GM23248 (cell line): ENCODE data around the gene TAF3. TPM values are rescaled to one million over a fixed set of nuclear protein-coding genes. Genes with fewer than 3 reads are reported as not detected.

Experiments
- DNase-seq: peaks from one replicate; pipeline ENCODE4 v3.0.0-alpha.2; 2015
- H2AFZ ChIP-seq: fragments of 200-600 bp; sonication (generic); 2 replicates; pipeline ENCODE4 v1.6.1; 2016; ENCODE audit warnings: antibody characterized with exemption
- H3F3A ChIP-seq: fragments of 200-600 bp; sonication (generic); 2 replicates; pipeline ENCODE4 v1.6.1; 2016; ENCODE audit warnings: mild to moderate bottlenecking, antibody characterized with exemption, mixed run types; ENCODE audit not compliant: insufficient read depth
- H3K27ac ChIP-seq: fragments of 200-600 bp; sonication (generic); 2 replicates; pipeline ENCODE4 v1.5.1; 2016; ENCODE audit warnings: mild to moderate bottlenecking
- H3K27me3 ChIP-seq: fragments of 200-600 bp; sonication (generic); replicated peaks from 2 replicates; pipeline ENCODE4 v1.6.1; 2016; ENCODE audit warnings: mild to moderate bottlenecking; ENCODE audit not compliant: insufficient read depth
- H3K36me3 ChIP-seq: fragments of 200-600 bp; sonication (generic); 2 replicates; pipeline ENCODE4 v1.6.1; 2016; ENCODE audit warnings: low read depth, mild to moderate bottlenecking
- H3K4me1 ChIP-seq: fragments of 200-600 bp; sonication (generic); 2 replicates; pipeline ENCODE4 v1.6.1; 2016; ENCODE audit warnings: mild to moderate bottlenecking; ENCODE audit not compliant: insufficient read depth
- H3K4me2 ChIP-seq: fragments of 200-600 bp; sonication (generic); one replicate; pipeline ENCODE4 v1.6.1; 2016; ENCODE audit warnings: mild to moderate bottlenecking; ENCODE audit not compliant: unreplicated experiment
- H3K4me3 ChIP-seq: fragments of 200-600 bp; sonication (generic); 2 replicates; pipeline ENCODE4 v1.5.1; 2016; ENCODE audit warnings: mild to moderate bottlenecking
- H3K79me2 ChIP-seq: fragments of 200-600 bp; sonication (generic); 2 replicates; pipeline ENCODE4 v1.6.1; 2016; ENCODE audit warnings: mild to moderate bottlenecking; ENCODE audit not compliant: insufficient read depth
- H3K9ac ChIP-seq: fragments of 200-600 bp; sonication (generic); 2 replicates; pipeline ENCODE4 v1.6.1; 2016; ENCODE audit warnings: mild to moderate bottlenecking
- H3K9me2 ChIP-seq: fragments of 200-600 bp; sonication (generic); 2 replicates; pipeline ENCODE4 v1.6.1; 2016; ENCODE audit warnings: mixed run types, mild to moderate bottlenecking, moderate library complexity; ENCODE audit not compliant: insufficient read depth
- H3K9me3 ChIP-seq: fragments of 200-600 bp; sonication (generic); one replicate; pipeline ENCODE4 v1.6.1; 2017; ENCODE audit warnings: low read depth
- H4K20me1 ChIP-seq: fragments of 200-600 bp; sonication (generic); 2 replicates; pipeline ENCODE4 v1.6.0; 2016; ENCODE audit not compliant: insufficient read depth
- EZH2 ChIP-seq: fragments of 200-600 bp; sonication (generic); IDR thresholded peaks from 2 replicates; pipeline ENCODE4 v1.6.1; 2018; ENCODE audit warnings: antibody characterized with exemption, mild to moderate bottlenecking; ENCODE audit not compliant: insufficient read depth, poor library complexity, severe bottlenecking
- EZH2phosphoT487 ChIP-seq: fragments of 200-600 bp; sonication (generic); IDR thresholded peaks from 2 replicates; pipeline ENCODE4 v1.6.1; 2018; ENCODE audit warnings: antibody characterized with exemption, moderate library complexity, mild to moderate bottlenecking, low read depth; ENCODE audit not compliant: insufficient read depth
- WGBS, 2 experiments: methylation state at CpG; one replicate each; pipeline ENCODE4 v1.1.6; 2015 to 2017; ENCODE audit warnings: low lambda C conversion rate in 2 of 2, low coverage in 1 of 2; ENCODE audit errors: missing lambda C conversion rate in 2 of 2; 5-methylcytosine and 5-hydroxymethylcytosine counted together
- in situ Hi-C: fragments of 300-500 bp; cut with MboI; formaldehyde crosslinking; loops from 2 replicates; pipeline ENCODE4 v1.15.0; 2020
- polyA plus RNA-seq: library from polyadenylated mRNA; unstranded; fragments of >200 nt; fragmentation: Nextera tagmentation; extraction: Ambion mirVana; gene quantifications from 2 replicates; pipeline ENCODE4 v1.2.1, GENCODE V29; 2016
- total RNA-seq: library from RNA; depleted of rRNA; stranded (reverse); fragments of >200 nt; shearing (Covaris generic); gene quantifications from 2 replicates; pipeline ENCODE4 v1.2.3, GENCODE V29; 2014

TAF3 gene
- total and polyA plus RNA-seq, 2 experiments from 2014 or later = 1.7 to 5.5 TPM

GRCh38 chr10:7968510-7969112 is 150.3 kb downstream of the TAF3 start:
- in situ Hi-C loops = no loop called here
- TF ChIP-seq EZH2 = no peak
- no peak for TF ChIP-seq EZH2phosphoT487

GRCh38 chr10:7969623-7970022 is 151.3 kb downstream of the TAF3 start:
- no peaks in the 10 kb centered on the region for H3K27me3 ChIP-seq
- 83 to 84% methylated on average over 6 of the region's 6 CpGs for WGBS, 2 experiments
- no peaks in the 10 kb centered on the region for H3K9me2 ChIP-seq
- no peaks in the 10 kb centered on the region for H4K20me1 ChIP-seq
- no peaks in the 10 kb centered on the region for H3K9me3 ChIP-seq
- H3K27ac ChIP-seq = no peak overlapping the region
- H3K79me2 ChIP-seq = no peaks in the 10 kb centered on the region
- H2AFZ ChIP-seq = no peak overlapping the region
- in situ Hi-C loops = no loop called here
- no peaks in the 10 kb centered on the region for H3K4me1 ChIP-seq
- no peak for DNase-seq
- no peak overlapping the region for H3K4me2 ChIP-seq
- no peak for TF ChIP-seq EZH2phosphoT487
- TF ChIP-seq EZH2 = no peak
- H3K9ac ChIP-seq = no peak overlapping the region
- H3K4me3 ChIP-seq = no peak overlapping the region
- no peaks in the 10 kb centered on the region for H3K36me3 ChIP-seq
- H3F3A ChIP-seq = no peaks in the 10 kb centered on the region

More at GRCh38 chr10:7968510-7969112, 150.3 kb downstream of the TAF3 start:
- WGBS, 2 experiments = 93 to 95% methylated on average over 1 of the region's 1 CpG
- no peaks in the 10 kb centered on the region for H3F3A ChIP-seq
- H3K4me1 ChIP-seq = no peaks in the 10 kb centered on the region
- no peaks in the 10 kb centered on the region for H3K9me3 ChIP-seq
- no peak overlapping the region for H3K4me2 ChIP-seq
- no peaks in the 10 kb centered on the region for H3K79me2 ChIP-seq
- no peak overlapping the region for H2AFZ ChIP-seq
- no peak for DNase-seq
- no peaks in the 10 kb centered on the region for H3K9me2 ChIP-seq
- H3K27me3 ChIP-seq = no peaks in the 10 kb centered on the region
- H3K36me3 ChIP-seq = no peaks in the 10 kb centered on the region
- no peak overlapping the region for H3K4me3 ChIP-seq
- no peak overlapping the region for H3K9ac ChIP-seq
- H4K20me1 ChIP-seq = no peaks in the 10 kb centered on the region
- H3K27ac ChIP-seq = no peak overlapping the region

- H3K27ac ChIP-seq = no peak overlapping the region
- H3K9me2 ChIP-seq = no peaks in the 10 kb centered on the region
- H3K27me3 ChIP-seq = no peaks in the 10 kb centered on the region
- no peaks in the 10 kb centered on the region for H3K4me1 ChIP-seq
- H3K4me2 ChIP-seq = no peak overlapping the region
- no peaks in the 10 kb centered on the region for H3F3A ChIP-seq
- in situ Hi-C loops = no loop called here
- no peak overlapping the region for H3K4me3 ChIP-seq
- H2AFZ ChIP-seq = no peak overlapping the region
- H4K20me1 ChIP-seq = no peaks in the 10 kb centered on the region
- H3K79me2 ChIP-seq = no peaks in the 10 kb centered on the region
- no peaks in the 10 kb centered on the region for H3K36me3 ChIP-seq
- TF ChIP-seq EZH2 (no peak), EZH2phosphoT487 (no peak)
- WGBS, 2 experiments = 82% methylated on average over 3 of the region's 3 CpGs
- DNase-seq = no peak
- no peak overlapping the region for H3K9ac ChIP-seq
- no peaks in the 10 kb centered on the region for H3K9me3 ChIP-seq
These were observed 153.6 kb downstream of the TAF3 start for GRCh38 chr10:7971949-7972348.

GRCh38 chr10:7972367-7972766 is 154.1 kb downstream of the TAF3 start:
- H3K27ac ChIP-seq = no peak overlapping the region
- H3K36me3 ChIP-seq = no peaks in the 10 kb centered on the region
- H3K4me2 ChIP-seq = no peak overlapping the region
- H3K9me3 ChIP-seq = no peaks in the 10 kb centered on the region
- H3F3A ChIP-seq = no peaks in the 10 kb centered on the region
- TF ChIP-seq EZH2phosphoT487 (no peak), EZH2 (no peak)
- in situ Hi-C loops = no loop called here
- DNase-seq = no peak
- WGBS, 2 experiments = 96 to 100% methylated on average over 2 of the region's 2 CpGs
- H3K9ac ChIP-seq = no peak overlapping the region
- H3K27me3 ChIP-seq = no peaks in the 10 kb centered on the region
- no peak overlapping the region for H2AFZ ChIP-seq
- no peak overlapping the region for H3K4me3 ChIP-seq
- H3K4me1 ChIP-seq = no peaks in the 10 kb centered on the region
- no peaks in the 10 kb centered on the region for H3K9me2 ChIP-seq
- no peaks in the 10 kb centered on the region for H3K79me2 ChIP-seq
- H4K20me1 ChIP-seq = no peaks in the 10 kb centered on the region
